ENCODE data around the gene GNAI3.

The GNAI3 gene

GRCh38 chr1:109557520-109557919, 9.1 kb downstream of the GNAI3 start:
- H3K9me3 ChIP-seq (ENCODE audit: control insufficient read depth, insufficient read depth, low read length), result no peaks in the 10 kb centered on the region
- H3K27me3 ChIP-seq (ENCODE audit: control insufficient read depth, low read length), result no peaks in the 10 kb centered on the region
- H3K79me2 ChIP-seq (ENCODE audit: control insufficient read depth, low read length), result peaks cover 100% of the 10 kb centered on the region
- H3K9me2 ChIP-seq (replicated peaks; ENCODE audit: control insufficient read depth, low read length), result no peaks in the 10 kb centered on the region
- peaks cover 16% of the 10 kb centered on the region; the same call in 1 of the 2 replicates for H4K20me1 ChIP-seq (ENCODE audit: control insufficient read depth, insufficient read depth, low read depth, low read length)
- H3K4me2 ChIP-seq (ENCODE audit: low read length), result no peak overlapping the region
- H3F3A ChIP-seq (ENCODE audit: control insufficient read depth, insufficient read depth), result peaks cover 3% of the 10 kb centered on the region; the same call in 1 of the 2 replicates
- TF ChIP-seq EZH2phosphoT487 (IDR thresholded peaks at IDR 0.05; ENCODE audit: borderline replicate concordance, low read length) (no peak), CTCF (IDR thresholded peaks at IDR 0.05; ENCODE audit: low read depth, low read length, poor library complexity, severe bottlenecking) (no peak)
- peaks cover 16% of the 10 kb centered on the region for H3K4me1 ChIP-seq (ENCODE audit: control insufficient read depth, low read length)
- 0 out of 2 replicates have a peak, but pooled peaks cover 6% of the 10 kb centered on the region for H3K36me3 ChIP-seq (ENCODE audit: control insufficient read depth, low read length)
- no peak overlapping the region for H3K27ac ChIP-seq (ENCODE audit: low read depth, low read length)
- no peak overlapping the region for H3K4me3 ChIP-seq (ENCODE audit: low read length)

GRCh38 chr1:109559995-109560394, 11.6 kb downstream of the GNAI3 start:
- H3K27me3 ChIP-seq (ENCODE audit: control insufficient read depth, low read length), result no peaks in the 10 kb centered on the region
- H3F3A ChIP-seq (ENCODE audit: control insufficient read depth, insufficient read depth), result peaks cover 3% of the 10 kb centered on the region; the same call in 1 of the 2 replicates
- peaks cover 16% of the 10 kb centered on the region for H3K4me1 ChIP-seq (ENCODE audit: control insufficient read depth, low read length)
- H3K4me3 ChIP-seq (ENCODE audit: low read length), result no peak overlapping the region
- TF ChIP-seq CTCF (IDR thresholded peaks at IDR 0.05; ENCODE audit: low read depth, low read length, poor library complexity, severe bottlenecking), result no peak
- no peak for TF ChIP-seq EZH2phosphoT487 (IDR thresholded peaks at IDR 0.05; ENCODE audit: borderline replicate concordance, low read length)
- no peak overlapping the region for H3K4me2 ChIP-seq (ENCODE audit: low read length)
- H3K27ac ChIP-seq (ENCODE audit: low read depth, low read length), result no peak overlapping the region
- H3K9me3 ChIP-seq (ENCODE audit: control insufficient read depth, insufficient read depth, low read length), result no peaks in the 10 kb centered on the region
- 0 out of 2 replicates have a peak, but pooled peaks cover 6% of the 10 kb centered on the region for H3K36me3 ChIP-seq (ENCODE audit: control insufficient read depth, low read length)
- H4K20me1 ChIP-seq (ENCODE audit: control insufficient read depth, insufficient read depth, low read depth, low read length), result peaks cover 21% of the 10 kb centered on the region; the same call in 1 of the 2 replicates
- peaks cover 99% of the 10 kb centered on the region for H3K79me2 ChIP-seq (ENCODE audit: control insufficient read depth, low read length)
- no peaks in the 10 kb centered on the region for H3K9me2 ChIP-seq (replicated peaks; ENCODE audit: control insufficient read depth, low read length)

- H3K36me3 ChIP-seq (ENCODE audit: control insufficient read depth, low read length), result no peaks in the 10 kb centered on the region
- peaks cover 25% of the 10 kb centered on the region for H3K4me1 ChIP-seq (ENCODE audit: control insufficient read depth, low read length)
- TF ChIP-seq CTCF (IDR thresholded peaks at IDR 0.05; ENCODE audit: low read depth, low read length, poor library complexity, severe bottlenecking) (no peak), EZH2phosphoT487 (IDR thresholded peaks at IDR 0.05; ENCODE audit: borderline replicate concordance, low read length) (no peak)
- no peaks in the 10 kb centered on the region for H3K9me3 ChIP-seq (ENCODE audit: control insufficient read depth, insufficient read depth, low read length)
- peaks cover 14% of the 10 kb centered on the region; the same call in 1 of the 2 replicates for H4K20me1 ChIP-seq (ENCODE audit: control insufficient read depth, insufficient read depth, low read depth, low read length)
- no peak overlapping the region for H3K4me2 ChIP-seq (ENCODE audit: low read length)
- H3F3A ChIP-seq (ENCODE audit: control insufficient read depth, insufficient read depth), result no peaks in the 10 kb centered on the region
- H3K4me3 ChIP-seq (ENCODE audit: low read length), result no peak overlapping the region
- H3K27ac ChIP-seq (ENCODE audit: low read depth, low read length), result no peak overlapping the region
- peaks cover 99% of the 10 kb centered on the region for H3K79me2 ChIP-seq (ENCODE audit: control insufficient read depth, low read length)
- no peaks in the 10 kb centered on the region for H3K27me3 ChIP-seq (ENCODE audit: control insufficient read depth, low read length)
- H3K9me2 ChIP-seq (replicated peaks; ENCODE audit: control insufficient read depth, low read length), result no peaks in the 10 kb centered on the region
Measured at GRCh38 chr1:109564194-109564878, 15.9 kb downstream of the GNAI3 start.
